Lung (tissue), 12 donors: ENCODE results near the gene HMGCR. TPM values are rescaled to one million over a fixed set of nuclear protein-coding genes. Genes with fewer than 3 reads are reported as not detected.

Experiments used
- ATAC-seq: fragments of 200-7000 bp; cut with Tn5 transposase; one replicate; pipeline ENCODE4 v1.9.1; 2020; ENCODE audit warnings: moderate number of reproducible peaks; ENCODE audit not compliant: insufficient read depth, low FRiP score
- DNase-seq, 3 donors: peaks; one replicate each; pipeline ENCODE4 v3.0.0-alpha.2; 2013 to 2017
- H3K27ac ChIP-seq, 2 donors: one replicate each; pipeline ENCODE4 v1.5.1; 2013; ENCODE audit warnings: mild to moderate bottlenecking in 2 of 2, moderate library complexity in 2 of 2, control low read depth in 1 of 2, inconsistent platforms in 1 of 2, low read depth in 1 of 2, low read length in 1 of 2
- H3K27me3 ChIP-seq, 3 donors: one replicate each; pipeline ENCODE4 v1.5.1; 2013; ENCODE audit warnings: low read length in 2 of 3; ENCODE audit not compliant: control insufficient read depth in 3 of 3, insufficient read depth in 3 of 3
- H3K36me3 ChIP-seq, 4 donors: one replicate each; pipeline ENCODE4 v1.5.1; 2013; ENCODE audit warnings: low read length in 4 of 4, mild to moderate bottlenecking in 1 of 4, moderate library complexity in 1 of 4; ENCODE audit not compliant: control insufficient read depth in 4 of 4, insufficient read depth in 4 of 4
- H3K4me1 ChIP-seq, 5 donors: one replicate each; pipeline ENCODE4 v1.5.1; 2013; ENCODE audit warnings: low read length in 5 of 5, mild to moderate bottlenecking in 2 of 5, moderate library complexity in 1 of 5; ENCODE audit not compliant: control insufficient read depth in 5 of 5, insufficient read depth in 5 of 5
- H3K4me3 ChIP-seq: one replicate; pipeline ENCODE4 v1.5.1; 2013; ENCODE audit warnings: mild to moderate bottlenecking, control low read depth, moderate library complexity
- H3K9ac ChIP-seq, 2 donors: one replicate each; pipeline ENCODE4 v1.5.1; 2013; ENCODE audit warnings: low read length in 2 of 2, control low read depth in 1 of 2; ENCODE audit not compliant: insufficient read depth in 1 of 2
- H3K9me3 ChIP-seq, 4 donors: one replicate each; pipeline ENCODE4 v1.5.1; 2013; ENCODE audit warnings: low read length in 3 of 4, mild to moderate bottlenecking in 1 of 4, moderate library complexity in 1 of 4; ENCODE audit not compliant: control insufficient read depth in 4 of 4, insufficient read depth in 3 of 4
- WGBS, 2 donors: extraction: QIAGEN DNeasy Blood & Tissue Kit; methylation state at CpG; one replicate each; pipeline ENCODE4 v1.1.7; 2013; 5-methylcytosine and 5-hydroxymethylcytosine counted together
- polyA plus RNA-seq, 2 donors: library from polyadenylated mRNA; stranded (reverse); fragments of 200-250 nt; gene quantifications; one replicate each; pipeline ENCODE4 v1.2.1, GENCODE V29; 2013
- total RNA-seq, 2 donors: library from RNA; depleted of rRNA in 1 of 2; stranded (reverse); fragments of >200 nt in 1 of 2; gene quantifications; one replicate each; pipeline ENCODE4 v1.2.1, GENCODE V29; 2014 to 2021
- TF ChIP-seq, protein P1 (sequence below): IDR thresholded peaks from 2 replicates; pipeline ENCODE4 v1.5.1; 2012; ENCODE audit warnings: mild to moderate bottlenecking; ENCODE audit errors: control extremely low read depth, extremely low read depth
- donor health status: control.
- donor health status: control.
- donor health status: Bipolar disorder and iron deficiency.
- donor health status: healthy.
- donor health status: DM: yes; HTN: yes; CAD: no.

The HMGCR gene
- total and polyA plus RNA-seq, 4 donors: 15.5 to 177 (median 91.8) TPM

DNA sequence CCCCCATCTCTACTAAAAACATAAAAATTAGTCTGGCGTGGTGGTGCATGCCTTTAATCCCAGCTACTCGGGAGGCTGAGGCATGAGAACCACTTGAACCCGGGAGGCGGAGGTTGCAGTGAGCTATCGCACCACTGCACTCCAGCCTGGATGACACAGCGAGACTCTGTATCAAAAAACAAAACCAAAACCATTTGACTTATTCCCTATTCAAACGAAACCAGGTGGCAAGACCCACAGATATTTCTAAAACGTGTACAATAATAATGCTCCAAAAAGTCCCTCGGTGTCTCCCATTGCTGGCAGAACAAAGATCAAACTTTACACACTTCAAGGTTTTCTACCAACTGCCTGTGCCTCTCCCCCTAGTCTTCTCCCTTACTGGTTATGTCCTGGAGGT, 29.8 kb downstream of the HMGCR start:
- Histone ChIP-seq H3K4me1 (peaks cover 0 to 2% (median 0%) of the 10 kb centered on the region in 5 donors), H3K36me3 (no peaks in the 10 kb centered on the region), H3K9ac (no peak overlapping the region), H3K4me3 (no peak overlapping the region), H3K27me3 (no peaks in the 10 kb centered on the region), H3K27ac (no peak overlapping the region), H3K9me3 (no peaks in the 10 kb centered on the region)
- TF ChIP-seq, protein P1, sequence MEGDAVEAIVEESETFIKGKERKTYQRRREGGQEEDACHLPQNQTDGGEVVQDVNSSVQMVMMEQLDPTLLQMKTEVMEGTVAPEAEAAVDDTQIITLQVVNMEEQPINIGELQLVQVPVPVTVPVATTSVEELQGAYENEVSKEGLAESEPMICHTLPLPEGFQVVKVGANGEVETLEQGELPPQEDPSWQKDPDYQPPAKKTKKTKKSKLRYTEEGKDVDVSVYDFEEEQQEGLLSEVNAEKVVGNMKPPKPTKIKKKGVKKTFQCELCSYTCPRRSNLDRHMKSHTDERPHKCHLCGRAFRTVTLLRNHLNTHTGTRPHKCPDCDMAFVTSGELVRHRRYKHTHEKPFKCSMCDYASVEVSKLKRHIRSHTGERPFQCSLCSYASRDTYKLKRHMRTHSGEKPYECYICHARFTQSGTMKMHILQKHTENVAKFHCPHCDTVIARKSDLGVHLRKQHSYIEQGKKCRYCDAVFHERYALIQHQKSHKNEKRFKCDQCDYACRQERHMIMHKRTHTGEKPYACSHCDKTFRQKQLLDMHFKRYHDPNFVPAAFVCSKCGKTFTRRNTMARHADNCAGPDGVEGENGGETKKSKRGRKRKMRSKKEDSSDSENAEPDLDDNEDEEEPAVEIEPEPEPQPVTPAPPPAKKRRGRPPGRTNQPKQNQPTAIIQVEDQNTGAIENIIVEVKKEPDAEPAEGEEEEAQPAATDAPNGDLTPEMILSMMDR: no peak
- no peak for ATAC-seq
- whole genome bisulfite sequencing, 2 donors: 87 to 89% methylated on average over 9 of the region's 9 CpGs
- no peak for DNase-seq

DNA sequence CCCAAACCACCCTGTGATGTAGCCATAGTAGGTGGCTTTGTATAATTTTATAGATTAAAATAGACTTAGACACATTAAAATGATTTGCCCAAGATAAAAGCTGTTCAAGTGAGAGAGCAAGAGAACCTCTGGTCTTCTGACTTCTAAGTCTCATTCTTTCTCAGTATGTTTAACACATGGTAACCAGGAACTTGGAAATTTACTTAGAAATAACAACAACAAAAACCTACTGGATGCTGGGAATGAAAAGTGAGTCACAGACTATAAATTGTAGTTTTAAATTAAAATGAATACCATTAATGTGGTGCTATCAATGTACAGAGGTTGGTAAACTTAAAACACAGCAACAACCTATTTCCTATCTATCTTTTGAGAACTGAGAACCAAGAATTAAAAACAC, 30.4 kb downstream of the HMGCR start:
- ATAC-seq (no peak), DNase-seq (no peak)
- no peaks in the 10 kb centered on the region for H3K36me3 ChIP-seq

DNA sequence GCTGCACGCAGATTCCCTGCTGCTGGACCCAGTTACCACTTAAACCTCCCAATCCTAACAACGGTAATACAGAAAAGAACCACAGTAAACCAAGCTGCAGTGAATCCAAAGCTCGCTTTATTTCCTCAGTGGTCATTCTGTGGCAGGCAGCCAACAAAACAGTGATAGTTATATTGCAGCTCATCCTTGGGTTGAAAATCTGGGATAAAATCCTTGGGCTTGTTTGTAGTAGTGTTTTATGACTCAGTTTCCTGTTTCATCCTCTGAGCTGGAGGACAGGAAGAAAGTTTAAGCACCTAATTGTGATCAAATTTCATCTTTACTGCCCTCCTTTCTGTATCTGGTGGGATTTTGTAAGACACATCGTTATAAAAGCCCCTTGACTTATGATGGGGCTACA, 31.4 kb downstream of the HMGCR start:
- Histone ChIP-seq H3K4me3 (no peak overlapping the region), H3K9me3 (no peaks in the 10 kb centered on the region), H3K9ac (no peak overlapping the region), H3K36me3 (peaks cover 0 to 4% (median 0%) of the 10 kb centered on the region in 4 donors), H3K27ac (no peak overlapping the region), H3K27me3 (no peaks in the 10 kb centered on the region), H3K4me1 (peaks cover 0 to 2% (median 0%) of the 10 kb centered on the region in 5 donors)
- ATAC-seq (no peak), DNase-seq (peak in 2 of 3 donors; percentile 15 to 24)
- 84 to 85% methylated on average over 4 of the region's 4 CpGs for WGBS, 2 donors
- TF ChIP-seq, protein P1: no peak

More for the DNA sequence above, 30.4 kb downstream of the HMGCR start:
- no peak overlapping the region for H3K4me3 ChIP-seq
- no peaks in the 10 kb centered on the region for H3K9me3 ChIP-seq
- H3K9ac ChIP-seq: no peak overlapping the region
- no peak overlapping the region for H3K27ac ChIP-seq
- peaks cover 0 to 2% (median 0%) of the 10 kb centered on the region in 5 donors for H3K4me1 ChIP-seq
- H3K27me3 ChIP-seq: no peaks in the 10 kb centered on the region
- TF ChIP-seq, protein P1: no peak

DNA sequence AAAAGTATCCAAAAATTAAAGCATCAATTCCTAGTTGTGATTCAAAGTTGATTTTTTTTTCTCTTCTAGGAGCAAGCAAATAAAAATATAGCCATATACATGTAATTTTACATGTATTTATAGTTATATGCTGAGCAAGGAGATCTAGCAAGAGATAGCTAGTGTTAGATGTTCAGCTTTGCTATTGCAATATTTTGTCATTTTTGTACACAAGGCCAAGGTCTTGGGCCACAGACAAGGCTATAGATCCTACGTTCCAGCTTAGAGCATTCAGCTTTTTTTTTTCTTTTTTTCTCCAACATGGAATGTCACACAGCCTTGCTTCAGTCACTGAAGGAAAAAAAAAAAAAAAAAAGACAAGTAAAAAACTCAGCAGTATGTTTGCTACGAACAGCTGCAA, 36.8 kb downstream of the HMGCR start:
- peaks cover 6 to 16% (median 9%) of the 10 kb centered on the region in 4 donors for H3K36me3 ChIP-seq
- WGBS, 2 donors: 85 to 86% methylated on average over 2 of the region's 2 CpGs
- DNase-seq: peak in 2 of 3 donors; percentile 19 to 31
- H3K9ac ChIP-seq: no peak overlapping the region
- no peaks in the 10 kb centered on the region for H3K9me3 ChIP-seq
- TF ChIP-seq, protein P1: no peak
- H3K27me3 ChIP-seq: no peaks in the 10 kb centered on the region
- H3K27ac ChIP-seq: no peak overlapping the region
- ATAC-seq: no peak
- no peak overlapping the region for H3K4me3 ChIP-seq
- H3K4me1 ChIP-seq: peaks cover 0 to 4% (median 0%) of the 10 kb centered on the region in 5 donors
